PC-3 (cell line): Measurements from ENCODE around the gene PLAAT4. TPM values are rescaled to one million over a fixed set of nuclear protein-coding genes. Genes with fewer than 3 reads are reported as not detected.

Experiments
- ATAC-seq: fragments of 200-7000 bp; cut with Tn5 transposase; 2 replicates; pipeline ENCODE4 v1.9.1; 2020; ENCODE audit warnings: mild to moderate bottlenecking, moderate library complexity
- BruUV-seq: library from RNA; stranded (reverse); fragments of 400-500 nt; replicated peaks from 2 replicates; lab custom pipeline; 2021; lab: Mats Ljungman, UMichigan
- CTCF ChIA-PET: fragments of 300-600 bp; sonication (Branson Sonifier 250); formaldehyde crosslinking; loops from one replicate; lab custom pipeline; 2022; ENCODE audit warnings: antibody characterized with exemption; lab: Charles Lee
- POLR2A ChIA-PET: fragments of 300-600 bp; sonication (Branson Sonifier 250); formaldehyde crosslinking; loops from one replicate; lab custom pipeline; 2022; ENCODE audit warnings: antibody characterized with exemption; ENCODE audit not compliant: unreplicated experiment; lab: Charles Lee
- DNase-seq: peaks from one replicate; pipeline ENCODE4 v3.0.0-alpha.2; 2015
- H2AFZ ChIP-seq: fragments of 300-600 bp; sonication (generic); 2 replicates; pipeline ENCODE4 v1.6.0; 2016; ENCODE audit warnings: antibody characterized with exemption, low read length
- H3F3A ChIP-seq: fragments of 300-600 bp; sonication (generic); one replicate; pipeline ENCODE4 v1.6.0; 2017; ENCODE audit warnings: antibody characterized with exemption, low read length, control low read depth, mild to moderate bottlenecking; ENCODE audit not compliant: unreplicated experiment
- H3K27ac ChIP-seq: fragments of 300-600 bp; sonication (generic); 2 replicates; pipeline ENCODE4 v1.5.1; 2016; ENCODE audit warnings: mild to moderate bottlenecking, low read length
- H3K27me3 ChIP-seq: fragments of 300-600 bp; sonication (generic); 2 replicates; pipeline ENCODE4 v1.6.1; 2016; ENCODE audit warnings: low read length, mixed read lengths
- H3K36me3 ChIP-seq: fragments of 300-600 bp; sonication (generic); 2 replicates; pipeline ENCODE4 v1.6.1; 2016; ENCODE audit warnings: low read depth, mixed run types, low read length, mixed read lengths
- H3K4me1 ChIP-seq: fragments of 300-600 bp; sonication (generic); 2 replicates; pipeline ENCODE4 v1.5.1; 2016; ENCODE audit warnings: low read length; ENCODE audit not compliant: insufficient read depth
- H3K4me2 ChIP-seq: fragments of 300-600 bp; sonication (generic); 2 replicates; pipeline ENCODE4 v1.6.0; 2016; ENCODE audit warnings: low read length
- H3K4me3 ChIP-seq: fragments of 300-600 bp; sonication (generic); 2 replicates; pipeline ENCODE4 v1.5.1; 2016; ENCODE audit warnings: mild to moderate bottlenecking, low read length, mixed read lengths
- H3K79me2 ChIP-seq: fragments of 300-600 bp; sonication (generic); 2 replicates; pipeline ENCODE4 v1.6.1; 2017; ENCODE audit warnings: low read length, mixed read lengths
- H3K9ac ChIP-seq: fragments of 300-600 bp; sonication (generic); 2 replicates; pipeline ENCODE4 v1.6.0; 2016; ENCODE audit warnings: mild to moderate bottlenecking, low read length
- H3K9me2 ChIP-seq: fragments of 300-600 bp; sonication (generic); replicated peaks from 2 replicates; pipeline ENCODE4 v1.6.1; 2016; ENCODE audit warnings: mixed run types, low read length, mixed read lengths
- H3K9me3 ChIP-seq: fragments of 300-600 bp; sonication (generic); 2 replicates; pipeline ENCODE4 v1.6.1; 2016; ENCODE audit warnings: low read length, mixed read lengths
- H4K20me1 ChIP-seq: fragments of 300-600 bp; sonication (generic); 2 replicates; pipeline ENCODE4 v1.6.1; 2016; ENCODE audit warnings: low read length, mixed read lengths
- CTCF ChIP-seq: fragments of 300-600 bp; sonication (generic); conservative IDR thresholded peaks from 2 replicates; pipeline ENCODE4 v1.5.1; 2017; ENCODE audit warnings: antibody characterized with exemption, low read depth, mild to moderate bottlenecking, low read length
- EZH2 ChIP-seq: fragments of 300-600 bp; sonication (generic); IDR thresholded peaks from one replicate; pipeline ENCODE4 v1.6.1; 2017; ENCODE audit warnings: antibody characterized with exemption, mild to moderate bottlenecking, low read length; ENCODE audit not compliant: unreplicated experiment
- EZH2phosphoT487 ChIP-seq: fragments of 300-600 bp; sonication (generic); IDR thresholded peaks from 2 replicates; pipeline ENCODE4 v1.6.1; 2018; ENCODE audit warnings: mild to moderate bottlenecking, antibody characterized with exemption, low read length, borderline replicate concordance
- intact Hi-C: fragments of 100-400 bp; cut with micrococcal nuclease; formaldehyde crosslinking; loops from 2 replicates; pipeline ENCODE4 v1.9.0; 2023
- total RNA-seq: library from RNA; depleted of rRNA; stranded (reverse); fragments of >200 nt; gene quantifications from 2 replicates; pipeline ENCODE4 v1.2.3, GENCODE V29; 2014

The PLAAT4 gene
- total RNA-seq, 1 experiment from 2014 or later, result 5.4 TPM

- intact Hi-C loops, result no loop called here
- no peak for ATAC-seq
- CTCF ChIA-PET, result no interaction called here
Measured at GRCh38 chr11:63543711-63544110, 7.1 kb downstream of the PLAAT4 start.

GRCh38 chr11:63547061-63547460, 10.5 kb downstream of the PLAAT4 start:
- Histone ChIP-seq H3K27ac (no peak overlapping the region), H3K79me2 (no peaks in the 10 kb centered on the region), H3K9me2 (no peaks in the 10 kb centered on the region), H3K36me3 (no peaks in the 10 kb centered on the region), H3K9ac (no peak overlapping the region), H3K4me2 (no peak overlapping the region), H2AFZ (no peak overlapping the region), H3K9me3 (no peaks in the 10 kb centered on the region), H3K4me1 (no peaks in the 10 kb centered on the region), H3K27me3 (no peaks in the 10 kb centered on the region), H4K20me1 (no peaks in the 10 kb centered on the region), H3F3A (no peaks in the 10 kb centered on the region), H3K4me3 (no peak overlapping the region)
- no peak for DNase-seq
- ATAC-seq, result no peak
- BruUV-seq, result no TSS peak
- intact Hi-C loops, result no loop called here
- CTCF ChIA-PET, result no interaction called here
- TF ChIP-seq EZH2 (no peak), CTCF (no peak), EZH2phosphoT487 (no peak)
- POLR2A ChIA-PET, result no interaction called here

More at GRCh38 chr11:63543711-63544110, 7.1 kb downstream of the PLAAT4 start:
- Histone ChIP-seq H3K9me3 (no peaks in the 10 kb centered on the region), H3K9ac (no peak overlapping the region), H3K4me2 (no peak overlapping the region), H3K36me3 (no peaks in the 10 kb centered on the region), H2AFZ (no peak overlapping the region), H3K4me1 (no peaks in the 10 kb centered on the region), H3F3A (no peaks in the 10 kb centered on the region), H4K20me1 (no peaks in the 10 kb centered on the region), H3K4me3 (no peak overlapping the region), H3K27ac (no peak overlapping the region), H3K27me3 (no peaks in the 10 kb centered on the region), H3K79me2 (no peaks in the 10 kb centered on the region), H3K9me2 (no peaks in the 10 kb centered on the region)
- no TSS peak for BruUV-seq
- no peak for DNase-seq
- POLR2A ChIA-PET, result no interaction called here
- TF ChIP-seq CTCF (no peak), EZH2 (no peak), EZH2phosphoT487 (no peak)

- intact Hi-C loops, result no loop called here
- Histone ChIP-seq H4K20me1 (no peaks in the 10 kb centered on the region), H3K4me1 (peaks cover 8% of the 10 kb centered on the region; the same call in 1 of the 2 replicates), H3K27ac (no peak overlapping the region), H3K27me3 (no peaks in the 10 kb centered on the region), H3K36me3 (no peaks in the 10 kb centered on the region), H2AFZ (no peak overlapping the region), H3F3A (no peaks in the 10 kb centered on the region), H3K9me2 (no peaks in the 10 kb centered on the region), H3K4me3 (no peak overlapping the region), H3K4me2 (no peak overlapping the region), H3K79me2 (no peaks in the 10 kb centered on the region), H3K9ac (no peak overlapping the region), H3K9me3 (no peaks in the 10 kb centered on the region)
- POLR2A ChIA-PET, result no interaction called here
- DNase-seq (no peak), ATAC-seq (no peak)
- no TSS peak for BruUV-seq
- CTCF ChIA-PET, result no interaction called here
- TF ChIP-seq CTCF (no peak), EZH2 (no peak), EZH2phosphoT487 (no peak)
Measured at GRCh38 chr11:63548178-63548577, 11.6 kb downstream of the PLAAT4 start.
